Mucosa of stomach (tissue), 1 donor: ENCODE data around the gene IPPK.
"Not testable (repeated sequence)": the region's sequence is repeated elsewhere in the genome, so short reads cannot be mapped to it uniquely, and the experiment has no call there.

Source experiments
- H3K27me3 ChIP-seq: one replicate; pipeline ENCODE4 v1.7.0; 2013; ENCODE audit warnings: mild to moderate bottlenecking, low read length; ENCODE audit not compliant: control insufficient read depth, insufficient read depth
- H3K36me3 ChIP-seq: one replicate; pipeline ENCODE4 v1.7.0; 2013; ENCODE audit warnings: low read length; ENCODE audit not compliant: control insufficient read depth, insufficient read depth
- H3K4me1 ChIP-seq: one replicate; pipeline ENCODE4 v1.7.0; 2013; ENCODE audit warnings: mild to moderate bottlenecking, low read length; ENCODE audit not compliant: control insufficient read depth, insufficient read depth
- H3K4me3 ChIP-seq: one replicate; pipeline ENCODE4 v1.7.0; 2013; ENCODE audit warnings: low read length
- H3K9ac ChIP-seq: one replicate; pipeline ENCODE4 v1.7.0; 2013; ENCODE audit warnings: mild to moderate bottlenecking, low read length, moderate library complexity
- H3K9me3 ChIP-seq: one replicate; pipeline ENCODE4 v1.7.0; 2013; ENCODE audit warnings: mild to moderate bottlenecking, low read length, moderate library complexity; ENCODE audit not compliant: control insufficient read depth
- donor health status: Pancreatic carcinoma.

Gene IPPK

DNA sequence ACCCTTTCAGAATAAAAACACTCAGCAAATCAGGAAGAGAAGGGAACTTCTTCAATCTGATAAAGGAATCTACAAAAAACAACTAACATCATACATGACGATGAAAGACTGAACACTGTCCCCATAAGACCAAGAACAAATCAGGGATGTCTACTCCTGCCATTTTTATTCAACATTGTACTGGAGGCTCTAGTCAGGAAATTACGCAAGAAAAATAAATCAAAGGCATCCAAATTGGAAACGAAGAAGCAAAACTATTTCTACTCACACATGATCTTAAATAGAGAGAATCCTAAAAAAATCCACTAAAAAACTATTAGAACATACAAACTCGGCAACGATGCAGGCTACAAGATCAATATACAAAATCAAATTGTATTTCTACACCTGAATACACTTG lies 42.3 kb downstream of the IPPK start:
- H3K36me3 ChIP-seq = no peaks in the 10 kb centered on the region
- H3K4me1 ChIP-seq = no peaks in the 10 kb centered on the region
- no peaks in the 10 kb centered on the region for H3K27me3 ChIP-seq
- no peaks in the 10 kb centered on the region for H3K9me3 ChIP-seq
- H3K9ac ChIP-seq = no peak overlapping the region
- H3K4me3 ChIP-seq = no peak overlapping the region

DNA sequence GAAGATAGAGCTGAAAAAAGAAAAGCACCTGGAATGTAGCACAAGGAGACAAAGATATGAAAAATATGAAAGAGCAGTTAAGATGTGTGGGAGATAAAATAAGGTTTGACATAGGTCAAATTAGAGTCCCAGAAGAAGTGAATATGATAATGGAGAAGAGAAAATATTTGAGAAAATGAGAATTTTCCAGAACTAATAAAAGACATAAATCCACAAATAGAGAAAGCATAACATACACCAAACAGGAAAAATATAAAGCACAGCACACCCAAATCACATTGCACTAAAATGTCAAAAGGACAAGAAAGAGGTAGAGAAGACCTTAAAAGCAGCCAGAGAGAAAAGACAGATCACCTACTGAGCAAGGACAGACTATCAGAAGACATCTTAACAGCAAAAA lies 43.4 kb downstream of the IPPK start:
- no peak overlapping the region for H3K9ac ChIP-seq
- H3K4me3 ChIP-seq = no peak overlapping the region
- no peaks in the 10 kb centered on the region for H3K36me3 ChIP-seq
- no peaks in the 10 kb centered on the region for H3K4me1 ChIP-seq
- no peaks in the 10 kb centered on the region for H3K9me3 ChIP-seq
- no peaks in the 10 kb centered on the region for H3K27me3 ChIP-seq

DNA sequence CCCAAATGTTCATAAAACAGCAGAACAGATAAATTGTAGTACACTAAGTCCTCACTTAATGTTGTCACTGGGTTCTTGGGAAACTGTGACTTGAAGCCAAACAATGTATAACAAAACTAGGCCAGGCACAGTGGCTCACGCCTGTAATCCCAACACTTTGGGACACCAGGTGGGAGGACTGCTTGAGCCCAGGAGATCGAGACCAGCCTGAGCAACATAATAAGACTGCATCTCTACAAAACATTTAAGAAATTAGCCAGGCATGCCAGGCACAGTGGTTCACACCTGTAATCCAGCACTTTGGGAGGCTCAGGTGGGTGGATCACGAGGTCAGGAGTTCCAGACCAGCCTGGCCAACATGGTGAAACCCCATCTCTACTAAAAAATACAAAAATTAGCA lies 46.0 kb downstream of the IPPK start:
- not testable (repeated sequence) for H3K27me3 ChIP-seq, H3K4me3 ChIP-seq, H3K9ac ChIP-seq, H3K4me1 ChIP-seq, H3K36me3 ChIP-seq, H3K9me3 ChIP-seq

DNA sequence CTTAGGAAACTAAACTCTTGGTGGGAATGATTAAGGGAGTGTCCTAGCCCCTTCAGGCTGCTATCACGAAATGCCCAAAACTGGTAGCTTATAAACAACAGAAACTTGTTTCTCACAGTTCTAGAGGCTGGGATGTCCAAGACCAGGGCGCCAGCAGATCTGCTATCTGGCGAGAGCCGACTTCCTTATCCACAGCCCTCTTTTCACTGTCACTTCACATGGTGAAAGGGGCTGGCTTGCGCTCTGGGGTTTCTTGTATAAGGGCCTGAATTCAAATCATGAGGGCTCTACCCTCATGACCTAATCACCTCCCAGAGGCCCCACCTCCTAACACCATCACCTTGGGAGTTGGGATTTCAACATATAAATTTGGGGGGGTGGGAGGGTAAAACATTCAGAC lies 49.1 kb downstream of the IPPK start:
- Histone ChIP-seq H3K4me3 (no peak overlapping the region), H3K36me3 (peaks cover 12% of the 10 kb centered on the region), H3K27me3 (no peaks in the 10 kb centered on the region), H3K4me1 (peaks cover 14% of the 10 kb centered on the region), H3K9me3 (no peaks in the 10 kb centered on the region), H3K9ac (no peak overlapping the region)

DNA sequence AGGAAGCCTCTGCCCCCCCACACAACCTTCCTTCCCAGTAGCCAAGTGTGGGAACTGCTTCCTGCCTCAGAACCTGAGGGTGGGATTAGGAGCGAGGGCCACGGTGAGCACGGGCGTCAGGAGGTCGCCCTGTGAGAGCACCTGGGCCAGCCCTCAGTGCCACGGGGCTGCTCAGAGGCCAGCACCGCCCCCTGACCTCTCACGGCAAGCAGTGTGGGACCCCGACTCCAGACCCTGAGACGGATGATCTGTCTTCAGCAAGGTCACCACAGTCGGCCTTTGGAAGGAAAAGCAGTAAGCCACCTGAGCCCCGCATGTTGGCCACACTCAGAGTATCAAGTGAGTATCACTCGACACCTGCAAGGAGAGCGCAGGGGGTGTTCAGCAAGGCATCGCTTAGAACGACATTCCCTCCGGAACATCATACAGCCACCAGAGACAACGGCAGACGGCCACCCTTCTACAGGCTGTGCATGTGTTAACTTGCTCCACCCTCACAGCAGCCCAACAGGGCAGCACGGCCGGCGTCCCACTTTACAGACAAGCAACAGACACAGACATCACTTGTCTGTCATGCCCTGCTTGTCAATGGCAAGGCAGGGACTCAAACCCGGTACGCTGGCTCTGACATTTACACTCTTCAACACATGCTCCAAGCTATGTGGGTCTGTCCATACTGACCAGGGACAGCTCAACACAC lies 50.2 kb downstream of the IPPK start:
- Histone ChIP-seq H3K9me3 (no peaks in the 10 kb centered on the region), H3K4me1 (peaks cover 14% of the 10 kb centered on the region), H3K36me3 (peaks cover 12% of the 10 kb centered on the region), H3K4me3 (no peak overlapping the region), H3K27me3 (no peaks in the 10 kb centered on the region), H3K9ac (no peak overlapping the region)

DNA sequence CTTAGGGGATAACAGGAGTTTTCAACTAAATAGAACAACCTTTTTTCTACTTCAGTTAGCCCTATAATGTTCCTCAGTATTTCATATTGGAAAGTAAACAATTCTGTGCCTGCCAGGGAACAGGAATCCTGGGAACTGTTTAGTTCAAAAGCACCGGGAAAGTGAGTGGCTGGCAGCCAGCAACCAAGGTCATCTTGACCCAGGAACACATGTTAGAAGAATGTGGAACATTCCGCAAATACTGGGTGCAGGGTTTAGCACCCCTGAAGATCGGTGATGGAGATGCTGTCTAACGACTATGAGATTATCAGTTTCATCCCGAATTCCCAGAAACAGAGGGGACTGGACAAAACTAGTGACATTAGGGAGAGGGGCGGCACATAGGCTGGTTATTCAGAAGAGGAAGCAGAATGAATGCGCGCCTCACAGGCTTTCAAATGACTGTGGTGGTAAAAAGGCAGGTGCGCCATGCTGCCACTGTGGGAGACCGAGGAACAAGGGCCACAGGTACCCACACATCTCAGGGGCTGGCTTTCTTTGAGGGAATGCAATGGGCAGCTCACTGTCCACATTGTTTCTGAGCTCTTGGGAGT lies 51.2 kb downstream of the IPPK start:
- peaks cover 12% of the 10 kb centered on the region for H3K36me3 ChIP-seq
- H3K27me3 ChIP-seq = no peaks in the 10 kb centered on the region
- peaks cover 14% of the 10 kb centered on the region for H3K4me1 ChIP-seq
- no peaks in the 10 kb centered on the region for H3K9me3 ChIP-seq
- no peak overlapping the region for H3K9ac ChIP-seq
- H3K4me3 ChIP-seq = no peak overlapping the region

DNA sequence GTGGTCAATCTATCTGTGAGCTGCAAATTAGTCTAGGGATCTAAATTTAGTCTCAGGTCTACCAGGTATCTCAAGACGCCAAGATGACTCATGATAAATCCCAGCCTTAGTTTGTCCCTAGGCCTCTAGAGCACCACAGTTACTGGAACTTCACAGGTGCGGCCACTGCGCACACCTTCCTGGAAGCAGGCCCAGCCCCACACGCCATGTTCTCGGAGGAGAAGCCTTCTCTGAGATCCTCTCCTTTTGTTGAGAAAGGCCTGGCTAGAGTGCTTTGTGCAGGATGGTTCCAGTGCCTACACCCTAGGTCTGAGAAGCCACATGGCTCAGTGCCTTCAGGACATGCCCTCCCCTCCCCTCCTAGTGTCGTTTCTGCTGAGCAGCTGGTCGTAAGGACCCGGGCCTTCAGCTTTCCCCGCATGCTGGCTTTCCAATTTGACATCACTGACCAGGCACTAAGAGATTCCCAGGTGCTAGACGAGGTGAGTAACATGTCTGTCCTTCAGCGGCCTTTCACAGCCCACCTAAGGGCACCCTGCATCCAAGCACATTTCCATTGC lies 51.9 kb downstream of the IPPK start:
- Histone ChIP-seq H3K36me3 (peaks cover 12% of the 10 kb centered on the region), H3K27me3 (no peaks in the 10 kb centered on the region), H3K9me3 (no peaks in the 10 kb centered on the region), H3K4me1 (peaks cover 14% of the 10 kb centered on the region), H3K9ac (no peak overlapping the region), H3K4me3 (no peak overlapping the region)

DNA sequence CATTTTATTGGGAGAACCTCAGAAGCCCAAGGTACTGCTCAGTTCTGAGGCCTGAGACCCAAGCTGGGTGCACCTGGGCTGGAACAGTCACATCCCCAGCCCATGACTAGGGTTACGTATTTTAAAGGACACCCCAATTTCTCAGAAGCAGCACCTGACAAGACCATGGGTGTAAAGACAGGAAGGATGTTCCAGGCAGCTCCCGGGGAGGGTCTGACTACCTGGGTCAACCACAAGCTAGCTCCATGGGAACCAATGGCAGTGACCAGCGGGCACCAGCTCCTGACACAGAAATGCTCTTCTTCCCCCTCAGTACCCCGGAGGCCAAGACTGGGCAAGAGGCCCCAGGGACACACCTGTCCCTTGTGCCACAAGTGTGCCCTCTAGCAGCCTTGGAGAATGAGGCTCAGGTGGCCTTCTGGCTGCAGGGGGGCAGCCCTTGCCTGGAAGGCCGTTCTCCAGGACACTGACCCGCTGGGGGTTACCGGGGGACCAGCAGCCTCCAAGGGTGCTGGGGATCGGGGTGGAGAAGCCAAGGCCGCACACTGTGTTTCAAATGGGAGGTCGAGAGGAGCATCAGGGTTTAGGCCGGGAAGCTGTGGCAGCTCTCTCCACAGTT lies 52.6 kb downstream of the IPPK start:
- Histone ChIP-seq H3K4me1 (peaks cover 14% of the 10 kb centered on the region), H3K9me3 (no peaks in the 10 kb centered on the region), H3K27me3 (no peaks in the 10 kb centered on the region), H3K4me3 (no peak overlapping the region), H3K36me3 (peaks cover 12% of the 10 kb centered on the region), H3K9ac (no peak overlapping the region)

DNA sequence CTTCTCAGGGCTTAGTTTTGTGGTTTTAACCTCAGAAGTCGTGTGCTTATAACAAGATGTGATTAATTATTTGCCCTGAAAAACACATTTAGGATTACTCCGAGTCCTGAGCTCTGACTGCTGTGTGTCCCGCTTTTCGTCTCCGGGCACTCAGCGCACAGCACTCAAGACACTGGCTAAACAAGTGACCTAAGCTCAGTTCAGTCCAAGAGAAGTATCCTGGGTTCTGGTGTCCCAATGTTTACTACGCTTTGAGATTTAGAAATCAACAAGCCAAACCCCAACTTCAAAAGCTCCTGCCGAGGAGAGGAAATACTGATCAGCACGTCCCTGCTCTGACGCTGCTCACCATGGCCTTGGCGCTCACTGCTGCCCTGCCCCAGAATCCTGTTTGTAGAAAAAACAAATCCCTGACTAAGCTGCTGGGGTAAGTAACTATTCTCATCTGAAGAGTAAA lies 53.2 kb downstream of the IPPK start:
- H3K36me3 ChIP-seq = peaks cover 12% of the 10 kb centered on the region
- H3K4me1 ChIP-seq = peaks cover 14% of the 10 kb centered on the region
- H3K27me3 ChIP-seq = no peaks in the 10 kb centered on the region
- H3K9ac ChIP-seq = no peak overlapping the region
- no peak overlapping the region for H3K4me3 ChIP-seq
- no peaks in the 10 kb centered on the region for H3K9me3 ChIP-seq

DNA sequence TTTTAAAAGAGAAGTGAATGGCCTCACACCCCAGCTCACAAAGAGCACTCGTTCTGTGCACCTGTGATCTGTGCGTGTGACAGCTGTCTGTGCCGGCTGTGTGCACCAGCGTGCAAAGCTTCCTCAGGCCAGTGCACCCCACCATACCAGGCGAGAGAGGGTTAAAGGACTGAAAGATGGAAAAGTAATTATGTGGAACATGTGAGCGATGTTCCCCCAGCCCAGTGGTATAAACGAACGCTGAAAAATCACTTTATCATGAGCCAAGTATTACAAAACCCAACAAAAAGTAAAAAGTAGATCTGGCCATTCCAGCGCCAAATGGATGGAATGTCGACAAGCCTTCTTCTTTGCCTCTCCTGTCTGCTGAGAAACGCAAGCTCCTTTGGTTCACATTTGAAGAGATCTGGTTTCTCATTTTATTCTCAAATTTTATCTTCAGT lies 53.7 kb downstream of the IPPK start:
- Histone ChIP-seq H3K9me3 (no peaks in the 10 kb centered on the region), H3K4me1 (peaks cover 16% of the 10 kb centered on the region), H3K36me3 (peaks cover 12% of the 10 kb centered on the region), H3K4me3 (no peak overlapping the region), H3K27me3 (no peaks in the 10 kb centered on the region), H3K9ac (no peak overlapping the region)

DNA sequence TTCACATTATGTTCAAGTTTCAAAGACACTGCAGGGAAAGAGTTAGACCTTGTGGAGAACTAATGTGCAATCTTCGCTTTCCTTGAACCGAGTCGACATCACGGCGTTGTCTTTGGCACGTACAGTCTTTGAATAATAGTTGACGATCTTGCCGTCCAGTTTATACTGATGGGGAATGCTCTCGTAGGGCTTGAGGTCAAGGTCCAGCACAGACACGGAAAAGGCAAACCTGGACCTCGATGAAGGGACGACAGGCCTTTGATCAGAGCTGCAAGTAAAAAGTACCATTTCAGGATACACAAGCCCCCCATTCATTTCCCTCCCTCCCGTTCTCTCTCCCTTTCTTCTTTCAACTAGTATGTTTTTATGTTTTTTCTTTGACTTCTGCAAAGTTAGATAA lies 54.1 kb downstream of the IPPK start:
- peaks cover 12% of the 10 kb centered on the region for H3K36me3 ChIP-seq
- no peak overlapping the region for H3K9ac ChIP-seq
- no peaks in the 10 kb centered on the region for H3K27me3 ChIP-seq
- H3K4me1 ChIP-seq = peaks cover 18% of the 10 kb centered on the region
- no peaks in the 10 kb centered on the region for H3K9me3 ChIP-seq
- no peak overlapping the region for H3K4me3 ChIP-seq

DNA sequence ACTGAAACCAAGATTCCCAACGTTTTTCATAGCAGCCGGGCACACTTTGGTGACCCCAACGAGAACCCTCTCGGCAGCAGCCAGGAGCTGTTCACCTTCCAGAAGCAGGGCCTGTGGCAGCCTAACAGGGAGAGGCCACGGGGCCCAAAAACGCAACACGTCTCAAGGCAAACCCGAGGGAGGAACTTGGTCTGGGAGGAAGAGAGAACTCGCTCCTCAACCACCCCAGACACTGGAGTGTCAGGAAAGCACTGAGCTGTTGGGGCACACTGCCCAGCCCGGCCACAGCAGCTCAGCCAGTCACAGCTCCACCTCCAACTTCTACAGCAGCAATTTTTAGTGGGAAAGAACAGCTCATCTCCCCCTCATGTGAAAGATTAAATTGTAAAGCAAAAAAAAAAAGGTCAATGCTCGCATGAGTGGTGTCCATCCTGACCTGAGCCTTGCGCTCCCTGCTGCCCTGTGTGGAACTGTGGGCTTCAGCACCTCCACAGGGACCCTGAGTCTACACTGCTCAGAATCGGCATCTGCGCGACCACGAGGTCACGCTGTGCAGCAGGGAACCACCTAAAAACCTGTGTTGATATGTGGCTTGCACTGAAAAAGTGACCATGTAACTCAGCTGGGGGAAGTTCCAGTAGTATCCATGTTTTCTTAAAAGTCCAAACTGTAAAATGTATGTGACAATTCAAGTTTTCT lies 55.0 kb downstream of the IPPK start:
- H3K27me3 ChIP-seq = no peaks in the 10 kb centered on the region
- no peak overlapping the region for H3K4me3 ChIP-seq
- no peaks in the 10 kb centered on the region for H3K9me3 ChIP-seq
- H3K36me3 ChIP-seq = peaks cover 12% of the 10 kb centered on the region
- no peak overlapping the region for H3K9ac ChIP-seq
- H3K4me1 ChIP-seq = peaks cover 18% of the 10 kb centered on the region
